PFSK-1 (cell line): ENCODE measurements around the gene CSF2.

Source experiments
- POLR2AphosphoS5 ChIP-seq: IDR thresholded peaks from 2 replicates; pipeline ENCODE4 v1.6.1; 2012; ENCODE audit warnings: low read depth, mild to moderate bottlenecking, control low read depth, low read length, moderate library complexity
- REST ChIP-seq, 2 experiments: IDR thresholded peaks; 2 replicates each; pipeline versions ENCODE4 v1.6.1 to v1.8.0; 2011 to 2012; ENCODE audit warnings: low read depth in 2 of 2, low read length in 2 of 2, control low read depth in 1 of 2, inconsistent platforms in 1 of 2, mild to moderate bottlenecking in 1 of 2, moderate library complexity in 1 of 2; ENCODE audit not compliant: insufficient read depth in 1 of 2
- SIN3A ChIP-seq: IDR thresholded peaks from 2 replicates; pipeline ENCODE4 v1.6.1; 2012; ENCODE audit warnings: mild to moderate bottlenecking, low read length, moderate library complexity, borderline replicate concordance; ENCODE audit not compliant: insufficient read depth
- TAF1 ChIP-seq: IDR thresholded peaks from 2 replicates; pipeline ENCODE4 v1.6.1; 2012; ENCODE audit warnings: low read length, control low read depth, borderline replicate concordance; ENCODE audit not compliant: insufficient read depth

- TF ChIP-seq REST (IDR thresholded peaks at IDR 0.05; ENCODE audit: insufficient read depth in 1 of 2, low read depth in 2 of 2, low read length in 2 of 2) (no peak), POLR2AphosphoS5 (no peak), SIN3A (no peak), TAF1 (no peak)
Observed at GRCh38 chr5:132056610-132057497, 16.7 kb upstream of the CSF2 start.
